DMS53 (cell line): ENCODE measurements around the gene SLC35D1.

Experiments
- DNase-seq: peaks from one replicate; lab custom pipeline; 2025; lab: John Stamatoyannopoulos, UW

SLC35D1 gene

GRCh38 chr1:67044631-67045270 is 9.2 kb downstream of the SLC35D1 start:
- DNase-seq = no peak

DNA sequence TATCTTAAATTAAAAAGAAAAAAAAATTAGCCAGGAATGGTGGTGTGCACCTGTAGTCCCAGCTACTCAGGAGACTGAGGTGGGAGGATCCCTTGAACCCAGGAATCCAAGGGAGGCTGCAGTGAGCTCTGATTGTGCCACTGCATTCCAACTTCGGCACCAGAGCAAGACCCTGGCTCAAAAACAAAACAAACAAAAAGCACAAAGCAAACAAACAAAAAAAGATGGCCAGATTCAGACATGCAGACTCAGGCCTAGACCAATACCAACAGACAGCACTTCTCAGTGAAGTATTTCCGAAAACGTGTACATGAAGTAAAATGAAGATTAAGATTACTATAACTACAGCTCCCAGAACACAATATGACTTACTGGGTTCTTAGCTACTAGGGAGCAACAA is 10.6 kb downstream of the SLC35D1 start:
- DNase-seq = no peak

DNA sequence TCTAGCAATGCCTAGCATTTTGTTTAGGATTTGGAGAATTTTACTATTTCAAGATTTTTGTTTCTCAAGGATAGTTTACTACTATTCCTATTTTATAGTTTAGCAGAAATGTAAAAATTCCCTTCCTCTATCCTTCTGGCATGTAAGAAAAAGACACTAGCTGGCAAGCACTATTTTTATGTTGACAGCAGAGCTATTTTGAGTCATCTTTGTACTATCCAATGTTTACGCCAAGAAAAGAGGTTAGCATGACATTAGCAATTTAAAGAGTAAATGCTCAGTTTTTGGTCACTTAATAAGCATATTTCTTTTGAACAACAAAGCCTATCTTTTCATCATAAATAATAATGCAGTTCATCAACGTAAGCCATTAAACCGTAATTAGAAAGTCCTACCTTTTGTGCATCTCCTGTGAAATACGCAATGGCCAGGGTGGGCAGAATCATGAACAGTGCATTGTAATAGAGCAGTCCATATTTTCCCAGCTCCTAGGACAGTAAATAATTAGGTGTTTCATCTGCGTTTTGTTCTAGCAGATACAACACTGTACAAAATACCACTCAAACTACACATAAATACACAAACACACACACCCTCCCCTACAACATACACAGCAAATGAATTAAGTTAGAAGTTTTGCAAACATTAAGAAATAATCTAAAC is 12.0 kb downstream of the SLC35D1 start:
- no peak for DNase-seq

DNA sequence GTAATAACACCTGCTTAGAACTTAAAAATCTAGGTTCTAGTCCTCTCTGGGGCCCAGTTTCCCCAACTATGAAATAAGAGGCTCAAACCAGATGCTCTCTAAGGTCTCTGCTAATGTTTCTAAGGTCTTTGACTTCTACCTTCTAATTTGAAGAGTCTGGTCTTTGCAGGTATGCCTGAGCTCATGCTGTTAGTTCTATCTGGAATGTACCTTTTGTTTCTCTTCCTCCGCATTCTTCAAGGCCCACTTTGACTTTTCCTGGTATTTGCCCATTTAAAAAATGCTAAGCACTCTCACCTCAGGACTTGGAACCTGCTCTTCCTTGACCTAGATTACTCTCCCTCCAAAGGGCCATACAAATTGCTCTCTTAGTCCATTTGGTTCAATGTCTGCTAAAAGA is 13.5 kb downstream of the SLC35D1 start:
- DNase-seq = no peak

DNA sequence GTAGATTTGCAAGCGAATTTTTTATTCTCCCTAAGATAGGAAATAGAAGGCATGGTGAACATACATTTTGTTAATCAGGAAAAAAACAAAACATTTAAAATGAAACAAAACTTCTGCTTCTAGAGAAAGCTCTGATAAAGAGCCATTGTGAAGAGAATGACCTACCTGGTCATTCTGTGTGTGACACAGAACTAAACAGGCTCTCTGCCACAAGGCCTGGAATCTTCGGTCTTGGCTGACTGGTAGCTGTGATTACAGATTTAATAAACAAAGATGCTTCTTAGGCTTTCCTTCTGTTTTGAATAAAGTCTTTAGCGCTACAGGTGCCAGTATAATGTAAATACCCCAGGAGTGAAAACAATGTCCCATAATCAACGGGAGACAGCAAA is 22.1 kb downstream of the SLC35D1 start:
- no peak for DNase-seq

DNA sequence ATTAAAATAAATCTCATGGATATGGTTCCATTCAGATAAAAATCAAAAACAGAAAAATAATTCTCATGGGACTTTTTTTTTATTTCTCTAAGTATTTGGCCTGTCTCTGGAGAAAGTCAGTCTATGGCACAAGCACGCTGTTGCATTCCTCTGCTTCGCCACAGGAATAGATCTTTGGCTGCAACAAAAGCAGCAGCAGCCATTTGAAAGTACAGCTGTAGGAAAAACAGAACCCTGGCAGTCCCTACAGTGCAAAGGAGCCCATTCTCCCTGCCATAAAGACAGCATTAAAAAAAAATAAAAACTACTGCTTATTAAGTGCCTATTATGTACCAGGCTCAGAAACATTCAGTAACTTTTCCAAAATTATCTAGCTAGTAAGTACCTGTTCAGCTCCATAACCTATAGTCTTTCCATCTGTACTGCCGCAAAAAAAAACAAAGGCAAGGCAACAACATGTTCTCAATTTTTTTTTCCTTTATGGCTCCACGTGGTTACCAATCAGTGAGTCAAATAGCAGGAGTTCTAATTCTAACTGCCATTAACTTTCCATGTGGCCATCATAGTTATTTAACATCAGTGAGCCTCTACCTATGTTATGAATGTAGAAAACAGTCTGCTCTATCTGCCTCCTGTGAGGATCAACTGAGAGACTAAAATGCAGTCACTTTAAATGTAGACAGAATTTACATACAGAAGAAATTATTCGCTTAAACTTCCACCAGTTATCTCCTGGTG is 22.7 kb downstream of the SLC35D1 start:
- DNase-seq = no peak

DNA sequence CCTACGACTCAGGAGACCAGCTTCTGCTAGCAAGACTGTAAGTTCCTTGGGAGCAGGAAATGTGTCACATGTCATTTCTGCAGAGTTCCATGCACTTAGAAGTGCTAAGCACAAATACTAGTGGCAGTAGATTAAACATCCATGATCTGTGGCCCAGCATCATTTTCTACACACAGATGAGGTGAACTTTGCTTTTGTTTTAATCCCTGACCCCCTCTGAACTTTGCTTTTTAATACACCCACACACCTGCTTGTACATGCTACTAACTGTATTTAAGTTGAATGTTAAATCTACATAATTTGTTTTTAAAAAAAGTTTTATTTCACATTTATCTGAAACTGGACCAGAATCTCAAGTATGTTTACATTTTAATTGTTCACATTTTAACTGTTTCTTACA is 24.5 kb downstream of the SLC35D1 start:
- no peak for DNase-seq

- no peak for DNase-seq
Measured at GRCh38 chr1:67020765-67021164, 33.2 kb downstream of the SLC35D1 start.

DNA sequence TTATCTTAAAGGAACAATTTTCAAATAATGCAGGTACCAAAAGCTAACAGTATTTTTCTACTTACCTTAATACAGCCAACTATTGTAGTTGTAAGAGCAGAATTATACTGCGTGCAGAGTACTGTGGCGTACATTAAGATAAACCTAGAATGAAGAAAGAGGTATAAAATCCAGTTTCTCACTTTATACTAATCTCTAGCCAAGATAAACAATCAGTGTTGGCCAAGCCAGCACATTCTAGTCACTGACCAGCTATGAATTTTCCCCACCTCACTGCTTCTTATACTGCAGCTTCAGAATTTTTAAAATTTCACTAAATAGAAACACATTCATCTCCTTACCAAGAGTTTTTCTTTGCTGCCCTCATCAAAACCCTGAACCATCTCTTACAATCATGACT is 33.6 kb downstream of the SLC35D1 start:
- DNase-seq = no peak

DNA sequence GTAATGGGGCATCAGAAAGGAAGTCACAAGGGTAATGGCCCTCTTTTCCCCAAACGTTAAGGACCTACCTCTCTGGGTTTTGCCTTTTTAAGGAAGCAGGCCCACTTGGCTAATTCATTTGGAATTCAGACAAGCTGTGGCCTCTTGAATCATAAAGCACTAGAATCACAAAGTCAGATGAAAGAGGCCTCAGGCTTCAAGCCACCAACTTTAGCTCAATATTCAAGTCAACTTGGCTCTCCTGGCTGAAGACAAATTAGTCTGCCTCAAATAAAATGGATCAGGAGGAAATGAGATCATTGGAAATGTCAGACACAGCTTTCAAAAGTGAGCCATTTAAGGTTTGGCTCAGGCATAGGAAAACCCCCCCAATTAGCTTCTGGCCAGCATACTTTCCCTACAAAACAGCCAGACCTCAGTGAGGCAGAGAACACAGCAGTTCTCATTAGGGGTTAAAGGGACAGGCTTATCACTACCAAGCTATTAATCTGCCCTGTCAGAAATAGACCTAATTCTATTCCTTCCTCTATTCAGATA is 34.3 kb downstream of the SLC35D1 start:
- no peak for DNase-seq

DNA sequence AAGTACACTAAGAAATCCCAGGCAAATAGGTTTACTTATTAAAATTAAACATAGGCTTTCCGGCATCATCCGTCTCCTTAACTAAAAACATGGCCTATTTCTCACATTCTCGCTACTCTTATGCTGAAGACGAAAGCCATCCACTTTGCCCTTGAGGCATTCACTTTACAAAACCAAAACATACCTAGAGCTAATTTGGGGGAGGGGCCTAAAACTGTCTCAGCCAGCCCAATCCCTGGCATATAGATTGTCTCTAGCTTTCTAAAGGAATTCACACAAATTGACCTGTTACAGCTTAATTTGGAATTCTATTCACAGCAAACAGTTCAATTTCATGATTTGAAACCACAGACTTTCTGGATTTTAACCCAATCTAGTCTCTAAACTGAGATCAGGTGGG is 34.8 kb downstream of the SLC35D1 start:
- no peak for DNase-seq

DNA sequence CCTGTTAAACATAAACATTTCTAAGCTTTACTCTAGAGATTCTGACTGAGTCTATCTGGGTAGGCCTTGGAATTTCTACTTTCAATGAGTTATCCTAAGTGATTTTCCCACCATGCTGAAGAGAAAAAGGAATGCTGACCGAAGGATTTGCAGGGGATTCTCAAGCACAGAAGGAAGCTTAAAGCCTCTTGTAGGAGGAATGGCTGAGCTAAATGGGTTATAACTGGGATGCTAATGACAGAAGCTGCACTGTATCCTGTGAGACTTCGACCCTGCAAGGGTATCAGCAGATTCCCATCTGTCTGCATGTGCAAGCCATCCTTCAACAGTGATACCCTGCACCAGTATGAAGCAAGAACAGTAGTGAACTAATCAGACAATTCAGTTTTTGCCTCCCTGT is 35.4 kb downstream of the SLC35D1 start:
- DNase-seq = no peak

- DNase-seq = peak; percentile 92
Measured at GRCh38 chr1:67013573-67013972, 40.4 kb downstream of the SLC35D1 start.

- DNase-seq = no peak
Measured at GRCh38 chr1:67009792-67010191, 44.2 kb downstream of the SLC35D1 start.

- peak; percentile 66 for DNase-seq
Measured at GRCh38 chr1:67005068-67005467, 48.9 kb downstream of the SLC35D1 start.

- peak; percentile 99 for DNase-seq
Measured at GRCh38 chr1:67004176-67004575, 49.8 kb downstream of the SLC35D1 start.

GRCh38 chr1:67001682-67002425 is 52.1 kb downstream of the SLC35D1 start:
- DNase-seq = peak; percentile 66

DNA sequence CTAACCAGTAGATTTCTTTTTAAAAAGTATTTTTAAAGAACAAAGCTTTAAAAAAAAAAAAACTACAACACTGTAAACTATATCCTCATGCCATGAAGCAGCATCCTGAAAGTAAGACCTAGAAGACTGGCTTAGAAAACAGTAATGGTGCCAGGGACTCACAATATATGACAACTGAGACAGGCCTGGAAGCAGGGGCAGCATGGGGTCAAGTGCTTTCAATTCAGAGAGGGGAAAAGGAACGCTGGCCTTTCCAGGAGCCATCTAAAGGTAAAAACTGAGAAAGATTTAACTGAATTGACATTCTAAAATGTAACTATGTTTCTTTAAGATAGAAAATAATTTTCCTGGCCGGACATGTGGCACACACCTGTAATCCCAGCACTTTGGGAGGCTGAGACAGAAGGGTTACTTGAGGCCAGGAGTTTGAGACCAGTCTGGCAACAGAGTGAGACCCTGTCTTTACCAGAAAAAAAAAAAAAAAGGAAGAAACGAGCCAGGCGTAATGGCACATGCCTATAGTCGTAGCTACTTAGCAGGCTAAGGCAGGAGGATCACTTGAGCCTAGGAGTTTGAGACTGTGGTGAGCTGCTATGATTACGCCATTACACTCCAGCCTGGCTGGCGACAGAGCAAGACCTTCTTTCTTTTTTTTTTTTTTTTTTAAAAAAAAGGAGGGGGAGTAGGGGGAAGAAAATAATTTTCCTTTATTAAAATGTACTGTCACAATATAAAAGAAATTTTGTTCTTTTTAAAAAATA is 54.1 kb downstream of the SLC35D1 start:
- DNase-seq = no peak

- DNase-seq = no peak
Measured at GRCh38 chr1:66998972-66999371, 55.0 kb downstream of the SLC35D1 start.

- peak; percentile 97 for DNase-seq
Measured at GRCh38 chr1:66996018-66996682, 57.8 kb downstream of the SLC35D1 start.

- no peak for DNase-seq
Measured at GRCh38 chr1:66993076-66993475, 60.9 kb downstream of the SLC35D1 start.
